Loucy (cell line): ENCODE results near the gene CCDC110.

Source experiments
- H2AFZ ChIP-seq: fragments of 200-600 bp; sonication (generic); 2 replicates; pipeline ENCODE4 v1.6.0; 2016; ENCODE audit warnings: antibody characterized with exemption, mild to moderate bottlenecking, low read length, moderate library complexity
- H3F3A ChIP-seq: fragments of 200-600 bp; 2 replicates; pipeline ENCODE4 v1.6.0; 2016; ENCODE audit warnings: antibody characterized with exemption, low read depth, mild to moderate bottlenecking
- H3K27me3 ChIP-seq: fragments of 200-600 bp; sonication (generic); 2 replicates; pipeline ENCODE4 v1.6.1; 2014; ENCODE audit warnings: low read length, mild to moderate bottlenecking; ENCODE audit not compliant: insufficient read depth, poor library complexity, severe bottlenecking
- H3K36me3 ChIP-seq: fragments of 200-600 bp; sonication (generic); 2 replicates; pipeline ENCODE4 v1.6.1; 2016; ENCODE audit warnings: low read length; ENCODE audit not compliant: insufficient read depth
- H3K4me1 ChIP-seq: fragments of 200-600 bp; sonication (generic); 2 replicates; pipeline ENCODE4 v1.5.1; 2014; ENCODE audit warnings: low read length, mild to moderate bottlenecking; ENCODE audit not compliant: insufficient read depth, poor library complexity, severe bottlenecking
- H3K4me2 ChIP-seq: fragments of 200-600 bp; sonication (generic); 2 replicates; pipeline ENCODE4 v1.6.0; 2014; ENCODE audit warnings: antibody characterized with exemption, low read length, low read depth, mild to moderate bottlenecking; ENCODE audit not compliant: poor library complexity, severe bottlenecking
- H3K4me3 ChIP-seq: fragments of 200-600 bp; sonication (generic); 2 replicates; pipeline ENCODE4 v1.5.1; 2014; ENCODE audit warnings: low read length, mild to moderate bottlenecking, mixed read lengths; ENCODE audit not compliant: poor library complexity, severe bottlenecking
- H3K79me2 ChIP-seq: fragments of 200-600 bp; sonication (generic); 2 replicates; pipeline ENCODE4 v1.6.1; 2014; ENCODE audit warnings: low read length; ENCODE audit not compliant: insufficient read depth
- H3K9ac ChIP-seq: fragments of 200-600 bp; sonication (generic); 2 replicates; pipeline ENCODE4 v1.6.0; 2014; ENCODE audit warnings: mild to moderate bottlenecking, low read depth, low read length, moderate library complexity; ENCODE audit not compliant: poor library complexity, severe bottlenecking
- H3K9me2 ChIP-seq: fragments of 200-600 bp; sonication (generic); replicated peaks from 2 replicates; pipeline ENCODE4 v1.6.1; 2016; ENCODE audit warnings: low read depth, low read length, mixed read lengths
- H3K9me3 ChIP-seq: fragments of 200-600 bp; sonication (generic); 2 replicates; pipeline ENCODE4 v1.6.1; 2014; ENCODE audit warnings: mild to moderate bottlenecking, antibody characterized with exemption, low read length, low read depth; ENCODE audit not compliant: insufficient read depth
- H4K20me1 ChIP-seq: fragments of 200-600 bp; sonication (generic); 2 replicates; pipeline ENCODE4 v1.6.0; 2014; ENCODE audit warnings: antibody characterized with exemption, low read length, mild to moderate bottlenecking; ENCODE audit not compliant: insufficient read depth, poor library complexity, severe bottlenecking
- EZH2phosphoT487 ChIP-seq: fragments of 200-600 bp; IDR thresholded peaks from 2 replicates; pipeline ENCODE4 v1.6.1; 2018; ENCODE audit warnings: antibody characterized with exemption, mild to moderate bottlenecking, moderate library complexity, borderline replicate concordance
- TF ChIP-seq, protein P1 (sequence below): fragments of 200-600 bp; sonication (generic); conservative IDR thresholded peaks from 2 replicates; pipeline ENCODE4 v1.5.1; 2014; ENCODE audit warnings: mild to moderate bottlenecking, antibody characterized with exemption, low read length

CCDC110 gene

DNA sequence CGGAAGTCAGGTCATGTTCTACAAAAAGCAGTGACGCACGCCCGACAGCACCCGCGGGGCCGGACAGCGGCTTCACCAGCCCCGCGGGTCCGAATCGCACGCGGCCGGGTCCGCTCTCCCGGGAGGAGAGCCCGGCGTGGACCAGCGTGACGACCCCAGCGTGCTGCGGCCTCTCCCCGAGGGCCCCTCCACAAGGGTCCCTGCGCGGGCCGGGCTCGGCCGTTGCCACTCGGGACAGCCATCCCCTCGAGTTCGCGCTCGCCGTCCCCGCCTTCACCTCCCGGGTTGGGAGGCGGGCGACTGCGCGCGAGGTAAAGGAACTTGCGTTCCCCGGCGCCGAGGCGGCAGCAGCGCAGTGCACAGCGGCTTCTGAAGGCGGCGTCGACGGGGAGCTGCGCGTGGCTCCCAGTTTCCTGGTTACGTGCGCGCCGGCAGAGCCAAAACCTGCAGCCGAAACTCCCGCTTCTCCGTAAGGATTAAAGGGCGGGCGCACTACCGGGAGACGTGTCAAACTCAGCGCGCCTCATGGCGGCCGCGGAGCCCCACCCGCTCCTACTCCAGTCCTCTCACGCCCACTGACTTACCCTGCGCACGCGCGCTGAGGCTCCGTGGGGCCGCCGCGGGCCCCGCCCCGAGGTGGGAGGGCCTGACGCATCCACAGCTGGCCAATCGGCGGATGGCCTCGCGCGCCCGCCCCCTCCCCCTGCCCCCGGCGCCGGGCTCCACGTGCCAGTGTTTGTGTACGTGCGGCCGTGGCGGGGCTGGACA is 75.4 kb downstream of the CCDC110 start:
- peaks cover 38% of the 10 kb centered on the region for H3K79me2 ChIP-seq
- H3K4me2 ChIP-seq = peak overlapping the region; percentile 90
- H3K9me3 ChIP-seq = no peaks in the 10 kb centered on the region
- H3K9ac ChIP-seq = peak overlapping the region; percentile 88
- H3F3A ChIP-seq = peaks cover 2% of the 10 kb centered on the region; the same call in 1 of the 2 replicates
- H4K20me1 ChIP-seq = peaks cover 6% of the 10 kb centered on the region
- peaks cover 3% of the 10 kb centered on the region; the same call in 1 of the 2 replicates for H3K36me3 ChIP-seq
- peaks cover 41% of the 10 kb centered on the region for H3K4me1 ChIP-seq
- no peaks in the 10 kb centered on the region for H3K9me2 ChIP-seq
- no peaks in the 10 kb centered on the region for H3K27me3 ChIP-seq
- peak overlapping the region; percentile 92 for H2AFZ ChIP-seq
- no peak for TF ChIP-seq EZH2phosphoT487
- TF ChIP-seq, protein P1, sequence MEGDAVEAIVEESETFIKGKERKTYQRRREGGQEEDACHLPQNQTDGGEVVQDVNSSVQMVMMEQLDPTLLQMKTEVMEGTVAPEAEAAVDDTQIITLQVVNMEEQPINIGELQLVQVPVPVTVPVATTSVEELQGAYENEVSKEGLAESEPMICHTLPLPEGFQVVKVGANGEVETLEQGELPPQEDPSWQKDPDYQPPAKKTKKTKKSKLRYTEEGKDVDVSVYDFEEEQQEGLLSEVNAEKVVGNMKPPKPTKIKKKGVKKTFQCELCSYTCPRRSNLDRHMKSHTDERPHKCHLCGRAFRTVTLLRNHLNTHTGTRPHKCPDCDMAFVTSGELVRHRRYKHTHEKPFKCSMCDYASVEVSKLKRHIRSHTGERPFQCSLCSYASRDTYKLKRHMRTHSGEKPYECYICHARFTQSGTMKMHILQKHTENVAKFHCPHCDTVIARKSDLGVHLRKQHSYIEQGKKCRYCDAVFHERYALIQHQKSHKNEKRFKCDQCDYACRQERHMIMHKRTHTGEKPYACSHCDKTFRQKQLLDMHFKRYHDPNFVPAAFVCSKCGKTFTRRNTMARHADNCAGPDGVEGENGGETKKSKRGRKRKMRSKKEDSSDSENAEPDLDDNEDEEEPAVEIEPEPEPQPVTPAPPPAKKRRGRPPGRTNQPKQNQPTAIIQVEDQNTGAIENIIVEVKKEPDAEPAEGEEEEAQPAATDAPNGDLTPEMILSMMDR = no peak
- peak overlapping the region; percentile 78 for H3K4me3 ChIP-seq

DNA sequence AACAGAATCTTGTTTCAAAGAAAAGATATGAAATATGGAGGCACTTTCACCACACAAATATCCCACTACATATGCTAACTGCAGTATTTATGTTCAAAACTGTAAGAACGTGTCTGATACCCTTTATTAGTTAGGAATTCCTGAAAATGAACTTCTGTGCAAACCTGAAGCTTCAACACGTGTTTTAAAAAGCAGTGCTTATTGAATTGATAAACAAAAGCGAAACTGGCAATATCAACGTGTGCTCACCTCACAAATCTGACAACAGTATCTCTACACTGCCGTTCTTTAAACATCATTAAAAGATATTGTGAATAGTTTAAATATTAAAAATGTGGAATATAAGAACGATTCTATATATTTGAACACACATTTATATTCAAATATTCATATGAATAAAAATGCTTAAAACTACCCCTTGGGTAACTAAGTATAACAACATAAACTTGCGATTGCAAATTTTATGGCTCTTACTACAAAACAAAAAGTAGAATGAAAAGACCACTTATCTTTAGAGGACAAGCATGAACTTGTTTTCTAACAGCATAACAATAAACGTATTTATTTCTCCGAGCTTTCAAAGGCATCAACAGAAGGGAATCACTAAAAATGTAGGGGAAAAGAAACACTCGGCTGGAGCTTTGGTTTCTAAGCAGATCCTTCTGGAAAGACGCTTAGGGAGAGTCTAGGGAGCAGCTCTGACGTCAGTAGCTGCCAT is 76.1 kb downstream of the CCDC110 start, which contains the start of gene LRP2BP:
LRP2BP (minus strand) TSS at position 687 of the 718 bp plus-strand sequence. CDS start 17,738 bp downstream, outside the sequence.
- H2AFZ ChIP-seq = peak within 1 kb of the TSS; percentile 92
- no peaks in the 10 kb centered on the region for H3K9me3 ChIP-seq
- H3K4me2 ChIP-seq = peak within 1 kb of the TSS; percentile 90
- peaks cover 2% of the 10 kb centered on the region; the same call in 1 of the 2 replicates for H3F3A ChIP-seq
- peaks cover 3% of the 10 kb centered on the region; the same call in 1 of the 2 replicates for H3K36me3 ChIP-seq
- peak within 1 kb of the TSS; percentile 78 for H3K4me3 ChIP-seq
- peak within 1 kb of the TSS; percentile 88 for H3K9ac ChIP-seq
- peaks cover 6% of the 10 kb centered on the region for H4K20me1 ChIP-seq
- H3K27me3 ChIP-seq = no peaks in the 10 kb centered on the region
- peaks cover 41% of the 10 kb centered on the region for H3K4me1 ChIP-seq
- no peaks in the 10 kb centered on the region for H3K9me2 ChIP-seq
- peaks cover 38% of the 10 kb centered on the region for H3K79me2 ChIP-seq
- TF ChIP-seq, protein P1 = no peak
- TF ChIP-seq EZH2phosphoT487 = no peak
